IMR-90 (cell line): ENCODE data around the gene SPTSSB. TPM values are rescaled to one million over a fixed set of nuclear protein-coding genes. Genes with fewer than 3 reads are reported as not detected.

Source experiments
- ATAC-seq: fragments of 200-7000 bp; cut with Tn5 transposase; 2 replicates; pipeline ENCODE4 v1.9.1; 2020; ENCODE audit warnings: low read depth, mild to moderate bottlenecking, moderate library complexity
- BruUV-seq: library from RNA; stranded (reverse); fragments of 400-500 nt; replicated peaks from 2 replicates; lab custom pipeline; 2021; lab: Mats Ljungman, UMichigan
- CTCF ChIA-PET: fragments of 300-600 bp; formaldehyde crosslinking; extraction: SDS; loops from one replicate; lab custom pipeline; 2021; ENCODE audit warnings: antibody characterized with exemption; lab: Yijun Ruan, JAX
- POLR2A ChIA-PET: fragments of 300-600 bp; sonication (Branson Sonifier 250); formaldehyde crosslinking; loops from one replicate; lab custom pipeline; 2022; ENCODE audit warnings: antibody characterized with exemption; ENCODE audit not compliant: unreplicated experiment; lab: Charles Lee
- DNase-seq: peaks from one replicate; pipeline ENCODE4 v3.0.0; 2013
- H2AFZ ChIP-seq: replicated peaks from 2 replicates; pipeline ENCODE3; 2013; ENCODE audit warnings: low read length, mild to moderate bottlenecking; ENCODE audit not compliant: poor library complexity
- H2AK5ac ChIP-seq: 2 replicates; pipeline ENCODE4 v1.6.1; 2013; ENCODE audit warnings: low read depth, low read length, inconsistent platforms
- H2AK9ac ChIP-seq: replicated peaks from 2 replicates; pipeline ENCODE3; 2013; ENCODE audit warnings: mild to moderate bottlenecking, low read depth, low read length, moderate library complexity; ENCODE audit not compliant: poor library complexity
- H2BK120ac ChIP-seq: 2 replicates; pipeline ENCODE4 v1.6.1; 2013; ENCODE audit warnings: low read depth, low read length, inconsistent platforms
- H2BK15ac ChIP-seq: 3 replicates; pipeline ENCODE4 v1.6.1; 2013; ENCODE audit warnings: low read depth, low read length, inconsistent platforms
- H2BK20ac ChIP-seq: 2 replicates; pipeline ENCODE4 v1.6.1; 2013; ENCODE audit warnings: low read depth, mild to moderate bottlenecking, inconsistent platforms, low read length, moderate library complexity
- H2BK5ac ChIP-seq: 2 replicates; pipeline ENCODE4 v1.6.1; 2013; ENCODE audit warnings: mild to moderate bottlenecking, low read depth, low read length, inconsistent platforms; ENCODE audit not compliant: poor library complexity, severe bottlenecking
- H3K14ac ChIP-seq: replicated peaks from 2 replicates; pipeline ENCODE4 v1.6.1; 2013; ENCODE audit warnings: low read depth, low read length, inconsistent platforms
- H3K18ac ChIP-seq: 2 replicates; pipeline ENCODE4 v1.6.1; 2013; ENCODE audit warnings: low read depth, low read length, control low read depth
- H3K23ac ChIP-seq: 2 replicates; pipeline ENCODE4 v1.6.1; 2013; ENCODE audit warnings: low read depth, low read length, inconsistent platforms
- H3K27ac ChIP-seq: 2 replicates; pipeline ENCODE4 v1.5.1; 2013; ENCODE audit warnings: mild to moderate bottlenecking, control low read depth, low read length; ENCODE audit not compliant: insufficient read depth
- H3K27me3 ChIP-seq: 2 replicates; pipeline ENCODE4 v1.6.1; 2013; ENCODE audit warnings: low read length; ENCODE audit not compliant: control insufficient read depth, insufficient read depth
- H3K36me3 ChIP-seq: 2 replicates; pipeline ENCODE4 v1.6.1; 2013; ENCODE audit warnings: low read length, mixed read lengths; ENCODE audit not compliant: control insufficient read depth, insufficient read depth
- H3K4ac ChIP-seq: 2 replicates; pipeline ENCODE4 v1.6.1; 2013; ENCODE audit warnings: low read depth, low read length, inconsistent platforms
- H3K4me1 ChIP-seq: 2 replicates; pipeline ENCODE4 v1.6.1; 2013; ENCODE audit warnings: low read length, mixed read lengths; ENCODE audit not compliant: control insufficient read depth, insufficient read depth
- H3K4me2 ChIP-seq: 2 replicates; pipeline ENCODE4 v1.6.1; 2013; ENCODE audit warnings: low read depth, mild to moderate bottlenecking, control low read depth, low read length, moderate library complexity
- H3K4me3 ChIP-seq: 2 replicates; pipeline ENCODE4 v1.5.1; 2013; ENCODE audit warnings: low read depth, mild to moderate bottlenecking, control low read depth, low read length, moderate library complexity; ENCODE audit not compliant: insufficient read depth
- H3K56ac ChIP-seq: 2 replicates; pipeline ENCODE4 v1.6.1; 2013; ENCODE audit warnings: low read length, inconsistent platforms; ENCODE audit not compliant: insufficient read depth; ENCODE audit errors: extremely low read depth
- H3K79me1 ChIP-seq, 2 experiments: 2 replicates each; pipeline ENCODE4 v1.6.1; 2013; ENCODE audit warnings: low read length in 2 of 2, inconsistent platforms in 1 of 2, low read depth in 1 of 2
- H3K9ac ChIP-seq: 2 replicates; pipeline ENCODE4 v1.6.1; 2013; ENCODE audit warnings: low read depth, low read length, control low read depth
- H3K9me1 ChIP-seq: 2 replicates; pipeline ENCODE4 v1.6.1; 2013; ENCODE audit warnings: low read length, inconsistent platforms; ENCODE audit not compliant: insufficient read depth
- H3K9me3 ChIP-seq: 2 replicates; pipeline ENCODE4 v1.6.1; 2013; ENCODE audit warnings: low read length; ENCODE audit not compliant: control insufficient read depth, insufficient read depth
- H4K20me1 ChIP-seq: 2 replicates; pipeline ENCODE4 v1.6.1; 2013; ENCODE audit warnings: low read length, inconsistent platforms; ENCODE audit not compliant: insufficient read depth
- H4K5ac ChIP-seq: 2 replicates; pipeline ENCODE4 v1.6.1; 2013; ENCODE audit warnings: mild to moderate bottlenecking, low read depth, low read length, control low read depth
- H4K8ac ChIP-seq, 2 experiments: 2 replicates each; pipeline ENCODE4 v1.6.1; 2013; ENCODE audit warnings: low read depth in 2 of 2, low read length in 2 of 2, control low read depth in 1 of 2, inconsistent platforms in 1 of 2
- H4K91ac ChIP-seq: 2 replicates; pipeline ENCODE4 v1.6.1; 2013; ENCODE audit warnings: low read depth, low read length, inconsistent platforms; ENCODE audit not compliant: insufficient read depth
- BHLHE40 ChIP-seq: fragments of 150-350 bp; IDR thresholded peaks from 2 replicates; pipeline ENCODE4 v1.6.1; 2016; ENCODE audit warnings: mild to moderate bottlenecking, low read depth, low read length
- CTCF ChIP-seq: conservative IDR thresholded peaks from 2 replicates; pipeline ENCODE4 v1.5.1; 2012; ENCODE audit warnings: mild to moderate bottlenecking, low read depth, low read length, improper control_type of control experiment
- NFE2L2 ChIP-seq: fragments of 150-350 bp; IDR thresholded peaks from 2 replicates; pipeline ENCODE4 v1.6.1; 2016; ENCODE audit warnings: low read depth, mild to moderate bottlenecking, low read length
- WGBS, 2 experiments: methylation state at CpG; one replicate each; pipeline versions ENCODE4 v1.1.5 to v1.1.7; 2013; ENCODE audit warnings: missing lambda C conversion rate in 2 of 2; ENCODE audit not compliant: insufficient read length in 1 of 2; ENCODE audit errors: extremely low coverage in 2 of 2; 5-methylcytosine and 5-hydroxymethylcytosine counted together
- dilution Hi-C: fragments of 300-500 bp; cut with HindIII; formaldehyde crosslinking; loops from one replicate; pipeline ENCODE4 v1.14.3; 2018; ENCODE audit warnings: low sequenced_read_pairs; ENCODE audit not compliant: unreplicated experiment
- in situ Hi-C: fragments of 300-500 bp; cut with MboI; formaldehyde crosslinking; loops from 3 replicates; pipeline ENCODE4 v1.14.3; 2019; ENCODE audit warnings: low sequenced_read_pairs, inconsistent platforms, mixed read lengths
- intact Hi-C: fragments of 100-400 bp; cut with micrococcal nuclease; formaldehyde crosslinking; loops from 2 replicates; pipeline ENCODE4 v1.10.0; 2022
- polyA plus RNA-seq, 3 experiments: library from polyadenylated mRNA; depleted of rRNA; stranded (reverse); fragments of >200 nt; gene quantifications; 2 replicates each; pipeline ENCODE4 v1.2.3, GENCODE V29; 2012; ENCODE audit warnings: low replicate concordance in 1 of 3
- total RNA-seq: library from RNA; depleted of rRNA; stranded (reverse); fragments of >200 nt; gene quantifications from 2 replicates; pipeline ENCODE4 v1.2.3, GENCODE V29; 2012

The SPTSSB gene
- total and polyA plus RNA-seq, 2 of the 4 experiments (the other 2 are of a cell fraction) = not detected

- TF ChIP-seq BHLHE40 (no peak), NFE2L2 (no peak), CTCF (no peak)
- in situ Hi-C loops = no loop called here
Observed at GRCh38 chr3:161333696-161334095, 37.6 kb downstream of the SPTSSB start.

More at GRCh38 chr3:161333696-161334095, 37.6 kb downstream of the SPTSSB start:
- H2BK120ac ChIP-seq = no peak overlapping the region
- no TSS peak for BruUV-seq
- no peaks in the 10 kb centered on the region for H3K36me3 ChIP-seq
- no peak overlapping the region for H2BK5ac ChIP-seq
- H3K27me3 ChIP-seq = no peaks in the 10 kb centered on the region
- ATAC-seq (no peak), DNase-seq (no peak)
- no peak overlapping the region for H2AFZ ChIP-seq
- H3K9me1 ChIP-seq = no peaks in the 10 kb centered on the region
- H4K91ac ChIP-seq = no peak overlapping the region
- no peak overlapping the region for H3K23ac ChIP-seq
- ChIA-PET CTCF (no interaction called here), POLR2A (no interaction called here)
- no peaks in the 10 kb centered on the region for H4K20me1 ChIP-seq
- no peak overlapping the region for H3K9ac ChIP-seq
- H3K79me1 ChIP-seq = no peaks in the 10 kb centered on the region
- no peak overlapping the region for H2AK5ac ChIP-seq
- no peaks in the 10 kb centered on the region for H3K9me3 ChIP-seq
- H2BK20ac ChIP-seq = no peak overlapping the region
- H3K4me1 ChIP-seq = no peaks in the 10 kb centered on the region
- intact Hi-C loops = no loop called here
- H3K4me2 ChIP-seq = no peak overlapping the region
- no peak overlapping the region for H2BK15ac ChIP-seq
- no CpG with 5 or more reads among the region's 2 CpGs for WGBS, 2 experiments
- H3K4me3 ChIP-seq = no peak overlapping the region
- H3K27ac ChIP-seq = no peak overlapping the region
- no peak overlapping the region for H3K18ac ChIP-seq
- no peak overlapping the region for H3K4ac ChIP-seq
- H4K5ac ChIP-seq = no peak overlapping the region
- dilution Hi-C loops = no loop called here
- no peak overlapping the region for H3K56ac ChIP-seq
- H2AK9ac ChIP-seq = no peak overlapping the region
- no peak overlapping the region for H4K8ac ChIP-seq
- H3K14ac ChIP-seq = no peak overlapping the region
